Ureter (tissue), 1 donor: Measurements from ENCODE around the gene HSPA8. TPM values are rescaled to one million over a fixed set of nuclear protein-coding genes. Genes with fewer than 3 reads are reported as not detected.
"Not testable (repeated sequence)": the region's sequence is repeated elsewhere in the genome, so short reads cannot be mapped to it uniquely, and the experiment has no call there.

Experiments
- DNase-seq: peaks from one replicate; pipeline ENCODE4 v3.0.0-alpha.2; 2020; ENCODE audit warnings: low spot score
- total RNA-seq: library from RNA; stranded (reverse); gene quantifications from one replicate; pipeline ENCODE4 v1.2.4, GENCODE V29; 2023
- donor health status: DM: yes; HTN: yes; CAD: no.

The HSPA8 gene
- total RNA-seq, 1 donor from 2014 or later, result 1,206 TPM

GRCh38 chr11:123072332-123072761, 10.4 kb upstream of the HSPA8 start:
- peak; percentile 74 for DNase-seq

- no peak for DNase-seq
Observed at GRCh38 chr11:123069908-123070821, 8.2 kb upstream of the HSPA8 start.

- no peak for DNase-seq
Observed at GRCh38 chr11:123065621-123066020, 3.7 kb upstream of the HSPA8 start.

- no peak for DNase-seq
Observed at GRCh38 chr11:123063826-123064657, 2.1 kb upstream of the HSPA8 start.

GRCh38 chr11:123062892-123063825, 1.2 kb upstream of the HSPA8 start:
- peak; percentile 53 for DNase-seq

- DNase-seq, result peak; percentile 100
Observed at GRCh38 chr11:123062158-123062891, 389 bp upstream of the HSPA8 start.

GRCh38 chr11:123060277-123061000, 1.5 kb downstream of the HSPA8 start:
- no peak for DNase-seq

- not testable (repeated sequence) for DNase-seq
Observed at GRCh38 chr11:123059041-123059920, 2.7 kb downstream of the HSPA8 start.

- no peak for DNase-seq
Observed at GRCh38 chr11:123057661-123058305, 4.2 kb downstream of the HSPA8 start.

- no peak for DNase-seq
Observed at GRCh38 chr11:123056835-123057491, 5.0 kb downstream of the HSPA8 start.

GRCh38 chr11:123055191-123055901, 6.6 kb downstream of the HSPA8 start:
- no peak for DNase-seq

- DNase-seq, result no peak
Observed at GRCh38 chr11:123054301-123055065, 7.5 kb downstream of the HSPA8 start.

GRCh38 chr11:123052901-123053721, 8.8 kb downstream of the HSPA8 start:
- DNase-seq, result no peak

GRCh38 chr11:123051634-123052033, 10.3 kb downstream of the HSPA8 start:
- DNase-seq, result no peak

GRCh38 chr11:123051146-123051545, 10.8 kb downstream of the HSPA8 start:
- DNase-seq, result no peak

GRCh38 chr11:123047947-123048293, 14.0 kb downstream of the HSPA8 start:
- DNase-seq, result no peak
